Caco-2 (cell line): ENCODE measurements around the gene SPTB. TPM values are rescaled to one million over a fixed set of nuclear protein-coding genes. Genes with fewer than 3 reads are reported as not detected.

Experiments
- BruUV-seq: library from RNA; stranded (reverse); fragments of 400-500 nt; replicated peaks from 2 replicates; lab custom pipeline; 2021; lab: Mats Ljungman, UMichigan
- CTCF ChIA-PET: fragments of 300-600 bp; sonication (Branson Sonifier 250); formaldehyde crosslinking; loops from one replicate; lab custom pipeline; 2022; ENCODE audit warnings: antibody characterized with exemption; lab: Charles Lee
- POLR2A ChIA-PET: fragments of 300-600 bp; sonication (Branson Sonifier 250); formaldehyde crosslinking; loops from one replicate; lab custom pipeline; 2022; ENCODE audit warnings: antibody characterized with exemption; lab: Charles Lee
- DNase-seq, 2 experiments: peaks; one replicate each; pipeline versions ENCODE4 v3.0.0 to v3.0.0-alpha.2; 2020 to 2022
- H3K27me3 ChIP-seq: replicated peaks from 2 replicates; pipeline ENCODE4 v1.6.0; 2011; ENCODE audit warnings: low read length; ENCODE audit not compliant: control insufficient read depth, insufficient read depth
- H3K36me3 ChIP-seq: 2 replicates; pipeline ENCODE4 v1.5.1; 2011; ENCODE audit warnings: low read length; ENCODE audit not compliant: control insufficient read depth, insufficient read depth
- H3K4me1 ChIP-seq: fragments of 250-450 bp; sonication (Bioruptor Pico); 2 replicates; pipeline ENCODE4 v1.5.1; 2020; ENCODE audit warnings: mild to moderate bottlenecking
- H3K4me3 ChIP-seq: 2 replicates; pipeline ENCODE4 v1.5.1; 2011; ENCODE audit warnings: low read depth, mild to moderate bottlenecking, control low read depth, low read length
- H3K9me3 ChIP-seq: fragments of 250-450 bp; sonication (Bioruptor Pico); 2 replicates; pipeline ENCODE4 v1.5.1; 2020; ENCODE audit warnings: mild to moderate bottlenecking, moderate library complexity
- H3K27ac Mint-ChIP-seq: one replicate; pipeline ENCODE4 v1.8.0; 2022; ENCODE audit warnings: mixed read lengths; ENCODE audit not compliant: unreplicated experiment
- H3K27me3 Mint-ChIP-seq: one replicate; pipeline ENCODE4 v1.8.0; 2022; ENCODE audit warnings: mixed read lengths; ENCODE audit not compliant: insufficient read depth, unreplicated experiment
- H3K36me3 Mint-ChIP-seq: one replicate; pipeline ENCODE4 v1.8.0; 2022; ENCODE audit warnings: mild to moderate bottlenecking, mixed read lengths; ENCODE audit not compliant: insufficient read depth, unreplicated experiment
- H3K4me1 Mint-ChIP-seq: one replicate; pipeline ENCODE4 v1.8.0; 2022; ENCODE audit warnings: low read depth, mixed read lengths; ENCODE audit not compliant: unreplicated experiment
- H3K4me3 Mint-ChIP-seq: one replicate; pipeline ENCODE4 v1.8.0; 2022; ENCODE audit warnings: mild to moderate bottlenecking, moderate library complexity, mixed read lengths; ENCODE audit not compliant: unreplicated experiment
- H3K9me3 Mint-ChIP-seq: one replicate; pipeline ENCODE4 v1.8.0; 2022; ENCODE audit warnings: mixed read lengths; ENCODE audit not compliant: unreplicated experiment
- intact Hi-C: fragments of 100-400 bp; cut with micrococcal nuclease; formaldehyde crosslinking; loops from one replicate; pipeline ENCODE4 v1.10.0; 2022; ENCODE audit not compliant: unreplicated experiment
- total RNA-seq: library from RNA; stranded (reverse); gene quantifications from 2 replicates; pipeline ENCODE4 v1.2.3, GENCODE V29; 2022
- TF ChIP-seq, protein P1 (sequence below), 2 experiments: fragments of 200-600 bp in 1 of 2; IDR thresholded peaks; 1 replicate in 1 of 2; 2 replicates in 1 of 2; pipeline versions ENCODE4 v1.5.1 to v1.8.0; 2011 to 2022; ENCODE audit warnings: antibody characterized with exemption in 1 of 2, control low read depth in 1 of 2, inconsistent platforms in 1 of 2, low read depth in 1 of 2, low read length in 1 of 2, mild to moderate bottlenecking in 1 of 2, moderate library complexity in 1 of 2; ENCODE audit not compliant: insufficient read depth in 1 of 2, severe bottlenecking in 1 of 2, unreplicated experiment in 1 of 2

Gene SPTB
- total RNA-seq, 1 experiment from 2014 or later: 1.7 TPM

DNA sequence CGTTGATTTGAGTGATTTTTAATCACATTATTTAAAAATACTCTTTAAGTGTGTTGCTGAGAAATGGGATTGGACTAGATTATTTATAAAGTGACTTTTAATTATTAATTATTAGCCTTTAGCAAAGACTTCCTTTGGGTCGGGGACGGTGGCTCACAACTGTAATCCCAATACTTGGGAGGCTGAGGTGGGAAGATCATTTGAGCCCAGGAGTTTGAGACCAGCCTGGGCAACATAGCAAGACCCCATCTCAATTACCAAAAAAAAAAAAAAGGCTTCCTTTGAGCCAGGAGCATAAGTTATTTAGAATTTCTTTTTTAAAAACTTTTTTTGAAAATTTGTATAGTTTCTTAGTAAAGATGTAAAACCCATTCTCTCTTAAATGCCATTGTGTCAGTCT, 43.3 kb upstream of the SPTB start:
- TF ChIP-seq, protein P1, sequence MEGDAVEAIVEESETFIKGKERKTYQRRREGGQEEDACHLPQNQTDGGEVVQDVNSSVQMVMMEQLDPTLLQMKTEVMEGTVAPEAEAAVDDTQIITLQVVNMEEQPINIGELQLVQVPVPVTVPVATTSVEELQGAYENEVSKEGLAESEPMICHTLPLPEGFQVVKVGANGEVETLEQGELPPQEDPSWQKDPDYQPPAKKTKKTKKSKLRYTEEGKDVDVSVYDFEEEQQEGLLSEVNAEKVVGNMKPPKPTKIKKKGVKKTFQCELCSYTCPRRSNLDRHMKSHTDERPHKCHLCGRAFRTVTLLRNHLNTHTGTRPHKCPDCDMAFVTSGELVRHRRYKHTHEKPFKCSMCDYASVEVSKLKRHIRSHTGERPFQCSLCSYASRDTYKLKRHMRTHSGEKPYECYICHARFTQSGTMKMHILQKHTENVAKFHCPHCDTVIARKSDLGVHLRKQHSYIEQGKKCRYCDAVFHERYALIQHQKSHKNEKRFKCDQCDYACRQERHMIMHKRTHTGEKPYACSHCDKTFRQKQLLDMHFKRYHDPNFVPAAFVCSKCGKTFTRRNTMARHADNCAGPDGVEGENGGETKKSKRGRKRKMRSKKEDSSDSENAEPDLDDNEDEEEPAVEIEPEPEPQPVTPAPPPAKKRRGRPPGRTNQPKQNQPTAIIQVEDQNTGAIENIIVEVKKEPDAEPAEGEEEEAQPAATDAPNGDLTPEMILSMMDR (IDR thresholded peaks at IDR 0.05; ENCODE audit: insufficient read depth in 1 of 2, low read depth in 1 of 2, low read length in 1 of 2, severe bottlenecking in 1 of 2, unreplicated experiment in 1 of 2): no peak
- CTCF ChIA-PET: no interaction called here
- Mint-ChIP-seq H3K36me3 (peaks cover 23% of the 10 kb centered on the region), H3K9me3 (no peaks in the 10 kb centered on the region), H3K4me1 (peaks cover 19% of the 10 kb centered on the region), H3K27ac (no peak overlapping the region), H3K4me3 (no peak overlapping the region), H3K27me3 (no peaks in the 10 kb centered on the region)
- Histone ChIP-seq H3K27me3 (no peaks in the 10 kb centered on the region), H3K4me3 (no peak overlapping the region), H3K4me1 (no peaks in the 10 kb centered on the region), H3K9me3 (no peaks in the 10 kb centered on the region), H3K36me3 (no peaks in the 10 kb centered on the region; the same call in 1 of the 2 replicates)
- DNase-seq: no peak
- intact Hi-C loops: no loop called here
- POLR2A ChIA-PET: interaction anchor here (0.7 kb wide), 1 partner anchor 8 kb away, joined by 3 read pairs; the partner anchor contains the start of gene CHURC1
- BruUV-seq: no TSS peak

DNA sequence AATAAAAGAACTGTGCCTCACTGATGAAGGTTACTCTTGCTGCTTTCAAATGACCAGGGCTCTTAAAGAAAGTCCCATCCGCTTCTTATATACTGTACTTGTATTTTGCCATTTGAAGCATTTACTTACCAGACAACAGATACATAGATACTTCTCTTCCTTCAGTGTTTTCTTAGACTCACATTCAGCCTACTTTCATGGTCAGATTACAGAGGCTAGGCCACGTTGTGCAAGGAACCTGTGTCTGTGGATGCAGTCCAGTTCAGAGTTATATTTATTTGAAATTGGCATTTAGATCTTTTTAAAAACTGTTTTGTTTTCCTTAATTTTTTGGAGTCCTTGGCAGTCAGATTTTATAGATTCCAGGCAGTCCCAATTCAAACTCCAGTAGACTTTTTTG, 40.8 kb upstream of the SPTB start:
- no peak for DNase-seq
- POLR2A ChIA-PET: no interaction called here
- Histone ChIP-seq H3K4me1 (peaks cover 3% of the 10 kb centered on the region), H3K36me3 (no peaks in the 10 kb centered on the region), H3K4me3 (no peak overlapping the region), H3K9me3 (no peaks in the 10 kb centered on the region), H3K27me3 (no peaks in the 10 kb centered on the region)
- H3K36me3 Mint-ChIP-seq: peaks cover 16% of the 10 kb centered on the region
- H3K4me3 Mint-ChIP-seq: no peak overlapping the region
- TF ChIP-seq, protein P1 (IDR thresholded peaks at IDR 0.05; ENCODE audit: insufficient read depth in 1 of 2, low read depth in 1 of 2, low read length in 1 of 2, severe bottlenecking in 1 of 2, unreplicated experiment in 1 of 2): no peak
- no peak overlapping the region for H3K27ac Mint-ChIP-seq
- H3K9me3 Mint-ChIP-seq: no peaks in the 10 kb centered on the region
- intact Hi-C loops: no loop called here
- peaks cover 18% of the 10 kb centered on the region for H3K4me1 Mint-ChIP-seq
- CTCF ChIA-PET: no interaction called here
- BruUV-seq: no TSS peak
- H3K27me3 Mint-ChIP-seq: no peaks in the 10 kb centered on the region

DNA sequence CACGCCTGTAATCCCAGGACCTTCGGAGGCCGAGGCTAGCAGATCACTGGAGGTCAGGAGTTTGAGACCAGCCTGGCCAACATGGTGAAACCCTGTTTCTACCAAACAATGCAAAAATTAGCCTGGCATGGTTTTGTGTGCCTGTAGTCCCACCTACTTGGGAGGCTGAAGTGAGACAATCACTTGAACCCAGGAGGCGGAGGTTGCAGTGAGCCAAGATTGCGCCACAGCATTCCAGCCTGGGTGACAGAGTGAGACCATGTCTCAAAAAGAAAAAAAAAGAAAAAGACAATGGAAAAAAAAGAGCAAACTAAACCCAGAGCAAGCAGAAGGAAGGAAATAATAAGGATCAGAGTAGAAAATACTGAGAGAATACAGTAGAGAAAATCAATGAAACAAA, 39.9 kb upstream of the SPTB start:
- H3K27me3 Mint-ChIP-seq: no peaks in the 10 kb centered on the region
- no peaks in the 10 kb centered on the region for H3K9me3 Mint-ChIP-seq
- no peak overlapping the region for H3K4me3 Mint-ChIP-seq
- TF ChIP-seq, protein P1 (IDR thresholded peaks at IDR 0.05; ENCODE audit: insufficient read depth in 1 of 2, low read depth in 1 of 2, low read length in 1 of 2, severe bottlenecking in 1 of 2, unreplicated experiment in 1 of 2): no peak
- no peaks in the 10 kb centered on the region for H3K36me3 ChIP-seq
- peaks cover 7% of the 10 kb centered on the region for H3K4me1 ChIP-seq
- no peak for DNase-seq
- H3K4me1 Mint-ChIP-seq: peaks cover 24% of the 10 kb centered on the region
- ChIA-PET POLR2A (no interaction called here), CTCF (no interaction called here)
- H3K36me3 Mint-ChIP-seq: peaks cover 20% of the 10 kb centered on the region
- H3K27me3 ChIP-seq: no peaks in the 10 kb centered on the region
- H3K4me3 ChIP-seq: no peak overlapping the region
- no TSS peak for BruUV-seq
- H3K9me3 ChIP-seq: no peaks in the 10 kb centered on the region
- H3K27ac Mint-ChIP-seq: no peak overlapping the region
- intact Hi-C loops: no loop called here
